HG03064 (cell line): ENCODE data around the gene CDX1.

Experiments used
- ATAC-seq: cut with Tn5 transposase; IDR thresholded peaks from one replicate; pipeline ENCODE4 v1.9.1; 2021; ENCODE audit warnings: low read depth; ENCODE audit not compliant: unreplicated experiment

Gene CDX1

GRCh38 chr5:150144879-150145278, 21.7 kb upstream of the CDX1 start:
- no peak for ATAC-seq

DNA sequence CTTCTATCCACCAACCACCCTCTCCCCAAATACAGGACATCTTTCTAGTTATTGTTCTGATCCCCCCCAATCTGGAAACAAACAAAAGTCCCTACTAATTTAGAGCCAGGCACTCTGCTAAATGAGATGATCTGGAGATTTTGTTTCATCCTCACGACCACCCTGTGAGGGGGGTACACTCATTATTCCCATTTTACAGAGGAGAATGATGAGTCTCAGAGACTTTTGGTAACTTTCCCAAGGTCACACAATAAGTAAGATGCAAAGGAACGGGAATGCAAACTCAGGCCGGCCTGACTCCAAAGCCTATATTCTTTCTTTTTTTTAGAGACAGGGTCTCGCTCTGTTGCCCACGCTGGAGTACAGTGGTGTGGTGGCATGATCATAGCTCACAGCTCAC, 20.3 kb upstream of the CDX1 start:
- ATAC-seq, result no peak

GRCh38 chr5:150146862-150147601, 19.5 kb upstream of the CDX1 start:
- ATAC-seq, result no peak

GRCh38 chr5:150147670-150148069, 18.9 kb upstream of the CDX1 start:
- no peak for ATAC-seq

GRCh38 chr5:150148117-150148927, 18.3 kb upstream of the CDX1 start:
- no peak for ATAC-seq

DNA sequence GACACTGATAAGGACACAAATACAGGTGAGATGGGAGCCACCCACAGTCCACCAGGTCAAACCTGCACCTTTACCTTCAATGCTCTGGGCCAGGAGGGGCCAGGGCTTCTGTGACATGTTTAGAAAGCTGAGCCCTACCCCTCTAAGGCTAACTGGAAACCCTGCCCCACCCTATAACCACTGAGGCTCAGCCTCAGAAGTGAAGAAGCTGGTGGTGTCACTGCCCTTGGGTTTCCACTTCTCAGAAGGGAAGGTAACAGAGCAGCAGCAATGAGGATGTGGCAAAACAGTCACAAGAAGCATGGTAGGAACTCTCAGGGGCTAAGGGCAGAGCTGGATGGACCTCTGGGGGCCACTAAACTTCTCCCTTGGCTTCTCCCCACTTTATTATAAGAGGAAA, 17.0 kb upstream of the CDX1 start:
- ATAC-seq, result no peak

- no peak for ATAC-seq
These were observed 13.7 kb upstream of the CDX1 start for GRCh38 chr5:150152636-150153462.

- ATAC-seq, result no peak
These were observed 13.1 kb upstream of the CDX1 start for GRCh38 chr5:150153483-150153882.

- ATAC-seq, result no peak
These were observed 12.5 kb upstream of the CDX1 start for GRCh38 chr5:150153957-150154617.

GRCh38 chr5:150154618-150155128, 11.9 kb upstream of the CDX1 start:
- no peak for ATAC-seq

DNA sequence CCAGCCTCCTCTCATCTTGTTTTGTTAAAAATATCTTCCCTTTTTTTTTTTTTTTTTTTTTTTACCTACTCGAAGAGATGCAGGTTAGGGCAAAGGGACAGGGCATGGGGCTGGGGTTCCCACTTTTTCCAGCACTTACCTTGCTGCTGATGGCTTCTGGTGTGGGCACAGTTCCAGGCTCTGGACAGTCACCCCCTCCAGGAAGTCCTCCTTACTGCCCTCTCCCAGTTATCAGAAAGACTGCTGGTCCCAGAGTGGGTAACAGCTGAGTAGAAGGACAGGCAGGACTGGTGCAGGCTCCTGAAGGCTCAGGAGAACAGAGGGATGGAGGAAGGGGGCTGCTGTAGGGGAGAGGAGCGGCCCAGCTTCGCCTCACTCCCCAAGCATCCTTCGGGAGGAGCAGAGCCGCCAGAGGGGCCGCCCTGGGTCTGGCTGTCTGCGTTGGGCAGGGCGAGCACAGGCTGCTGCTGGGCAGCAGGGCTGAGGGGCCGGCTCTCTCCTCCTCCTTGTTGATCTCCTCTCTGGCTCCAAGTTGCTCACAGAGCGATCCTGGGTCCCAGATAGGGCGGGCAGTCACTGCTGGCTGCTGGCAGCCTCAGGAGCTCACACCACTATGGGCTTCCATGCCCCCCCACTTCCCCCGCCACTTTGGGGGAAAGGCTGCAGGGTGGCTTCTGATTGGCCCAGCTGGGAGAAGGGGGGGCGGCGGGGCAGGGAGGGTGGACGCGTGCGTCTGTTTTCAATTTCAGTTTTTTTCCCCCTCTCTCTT, 11.1 kb upstream of the CDX1 start, which contains the start of gene PDGFRB:
TSS of gene PDGFRB (minus strand) at position 588 of the 769 bp plus-strand sequence. CDS start 18,798 bp downstream, outside the sequence.
- no peak for ATAC-seq

DNA sequence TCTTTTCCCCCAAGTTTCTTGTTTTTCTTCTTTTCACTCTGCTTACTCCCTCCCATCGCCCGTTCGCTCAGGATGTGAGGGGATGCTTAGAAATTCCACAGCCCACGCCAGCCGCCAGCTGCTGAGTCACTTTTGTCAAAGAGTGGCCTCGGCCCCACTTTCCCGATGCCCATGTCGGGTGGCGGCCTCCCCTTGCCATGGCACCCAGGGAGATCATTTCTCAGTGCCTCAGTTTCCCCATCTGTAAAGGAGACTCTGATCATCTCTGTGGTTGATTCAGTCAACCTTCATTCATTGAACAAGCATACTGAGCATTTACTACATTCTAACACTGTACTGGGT, 10.6 kb upstream of the CDX1 start:
- no peak for ATAC-seq

GRCh38 chr5:150156540-150156939, 10.0 kb upstream of the CDX1 start:
- no peak for ATAC-seq

GRCh38 chr5:150157168-150157567, 9.4 kb upstream of the CDX1 start:
- ATAC-seq, result no peak

DNA sequence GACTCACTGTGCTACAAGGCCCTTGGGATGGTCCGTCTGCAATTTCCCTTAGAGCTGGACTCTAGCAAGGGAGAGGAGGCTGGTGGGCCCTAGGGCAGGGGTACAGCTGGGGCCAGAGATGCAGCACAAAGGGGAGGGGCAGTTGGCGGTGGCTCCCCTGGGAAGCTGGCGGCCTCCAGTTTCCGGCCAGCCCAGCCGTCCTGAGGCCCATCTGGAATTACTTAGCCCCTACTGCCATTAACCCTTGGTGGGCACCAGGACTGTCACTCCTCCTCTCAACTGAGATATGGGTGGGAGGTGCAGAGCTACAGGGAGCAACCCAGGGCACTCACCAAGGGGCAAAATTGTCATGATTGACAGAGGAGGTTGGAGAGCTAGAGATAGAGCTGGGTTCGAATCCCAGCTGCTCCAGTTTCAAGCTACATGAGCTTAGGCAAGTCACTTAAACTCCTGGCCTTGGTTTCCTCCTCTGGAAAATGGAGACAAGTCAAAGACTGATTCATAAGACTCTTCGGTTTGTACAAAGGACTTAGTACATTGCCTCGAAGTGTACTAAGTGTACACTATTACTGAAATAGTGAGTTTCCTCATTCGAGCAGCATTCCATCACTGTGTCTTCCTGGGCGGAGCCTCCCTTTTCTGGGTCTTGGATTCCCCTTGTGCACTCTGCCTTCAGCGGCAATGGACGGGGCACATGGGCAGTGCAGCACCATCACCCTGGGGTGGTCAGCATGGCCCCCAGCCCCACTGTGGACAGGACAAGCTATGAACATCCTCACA, 8.2 kb upstream of the CDX1 start:
- ATAC-seq, result no peak

- no peak for ATAC-seq
These were observed 7.5 kb upstream of the CDX1 start for GRCh38 chr5:150159031-150159430.

- no peak for ATAC-seq
These were observed 6.8 kb upstream of the CDX1 start for GRCh38 chr5:150159741-150160179.

DNA sequence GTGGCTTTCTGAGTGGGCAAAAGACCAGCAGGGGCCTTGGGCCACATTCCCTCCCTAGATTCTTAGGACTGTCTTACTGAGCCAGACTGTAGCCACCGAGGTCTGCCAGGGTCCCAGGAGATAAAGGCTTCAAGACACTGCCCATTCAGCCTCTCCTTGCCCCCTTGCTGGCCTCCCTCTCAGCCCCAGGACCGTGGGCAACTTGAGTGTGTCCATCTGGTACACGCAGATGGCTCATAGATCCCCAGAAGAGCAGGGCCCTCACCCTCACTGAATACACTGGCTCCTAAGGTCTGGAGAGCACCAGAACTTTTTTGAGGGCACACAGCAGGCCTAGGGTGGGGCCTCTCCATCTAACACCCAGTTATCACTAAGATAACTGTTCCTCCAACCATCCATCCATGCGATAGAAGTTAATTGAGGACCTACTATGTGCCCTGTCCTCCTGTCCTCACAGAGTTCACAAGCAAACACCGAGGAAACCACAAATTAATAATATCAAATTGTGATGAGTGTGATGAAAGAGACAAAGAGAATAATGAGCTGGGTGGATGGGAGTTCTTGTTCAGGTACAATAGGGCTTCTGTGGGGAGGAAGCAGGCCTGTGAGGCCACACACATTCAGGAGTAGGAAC, 6.0 kb upstream of the CDX1 start:
- no peak for ATAC-seq
